Kasumi-1 (cell line): ENCODE measurements around the gene MYH6.
A peak's percentile ranks its signal among the peaks of the same experiment; 100 is the strongest.
"Not testable (repeated sequence)": the region's sequence is repeated elsewhere in the genome, so short reads cannot be mapped to it uniquely, and the experiment has no call there.

Experiments
- DNase-seq, 2 experiments: peaks; one replicate each; lab custom pipeline; 2025; lab: John Stamatoyannopoulos, UW

The MYH6 gene

GRCh38 chr14:23392613-23393012, 15.5 kb downstream of the MYH6 start:
- DNase-seq = no peak

GRCh38 chr14:23389871-23390270, 18.2 kb downstream of the MYH6 start:
- not testable (repeated sequence) for DNase-seq

- no peak for DNase-seq
Observed at GRCh38 chr14:23389396-23389795, 18.7 kb downstream of the MYH6 start.

GRCh38 chr14:23388996-23389395, 19.1 kb downstream of the MYH6 start:
- DNase-seq = no peak

GRCh38 chr14:23387916-23388882, 19.9 kb downstream of the MYH6 start:
- DNase-seq = no peak

- DNase-seq = no peak
Observed at GRCh38 chr14:23386999-23387398, 21.1 kb downstream of the MYH6 start.

GRCh38 chr14:23386266-23386657, 21.8 kb downstream of the MYH6 start:
- DNase-seq = not testable (repeated sequence)

- DNase-seq = no peak
Observed at GRCh38 chr14:23385642-23386265, 22.3 kb downstream of the MYH6 start.

GRCh38 chr14:23385244-23385641, 22.8 kb downstream of the MYH6 start:
- DNase-seq = no peak

- DNase-seq = no peak
Observed at GRCh38 chr14:23384364-23385080, 23.6 kb downstream of the MYH6 start.

- DNase-seq = no peak
Observed at GRCh38 chr14:23382731-23383440, 25.2 kb downstream of the MYH6 start.

- DNase-seq = no peak
Observed at GRCh38 chr14:23382276-23382675, 25.8 kb downstream of the MYH6 start.

GRCh38 chr14:23381871-23382270, 26.2 kb downstream of the MYH6 start:
- DNase-seq = peak in 1 of 2 experiments; percentile 66

GRCh38 chr14:23380976-23381375, 27.1 kb downstream of the MYH6 start:
- DNase-seq = no peak

GRCh38 chr14:23380197-23380914, 27.7 kb downstream of the MYH6 start:
- no peak for DNase-seq

- peak; percentile 16 to 41 for DNase-seq
Observed at GRCh38 chr14:23379366-23380196, 28.5 kb downstream of the MYH6 start.

GRCh38 chr14:23378612-23379220, 29.4 kb downstream of the MYH6 start:
- no peak for DNase-seq

GRCh38 chr14:23377573-23378563, 30.2 kb downstream of the MYH6 start:
- DNase-seq = no peak

GRCh38 chr14:23377198-23377550, 30.9 kb downstream of the MYH6 start:
- DNase-seq = no peak
